RWPE2 (cell line): ENCODE measurements around the gene MAPRE3.

Experiments
- ATAC-seq: fragments of 200-7000 bp; cut with Tn5 transposase; 3 replicates; pipeline ENCODE4 v1.9.1; 2021; ENCODE audit warnings: low read depth
- DNase-seq: peaks from one replicate; pipeline ENCODE4 v3.0.0-alpha.2; 2020; ENCODE audit warnings: low spot score
- H3K27ac ChIP-seq: fragments of 450-650 bp; 2 replicates; pipeline ENCODE4 v1.5.1; 2017; ENCODE audit warnings: mild to moderate bottlenecking; ENCODE audit not compliant: poor library complexity, severe bottlenecking
- H3K27me3 ChIP-seq: fragments of 250-450 bp; sonication (Bioruptor Pico); 2 replicates; pipeline ENCODE4 v1.5.1; 2021; ENCODE audit warnings: mild to moderate bottlenecking, moderate library complexity; ENCODE audit not compliant: insufficient read depth, poor library complexity, severe bottlenecking
- H3K36me3 ChIP-seq: fragments of 250-450 bp; sonication (Bioruptor Pico); 2 replicates; pipeline ENCODE4 v1.5.1; 2020; ENCODE audit warnings: low read depth, mild to moderate bottlenecking, moderate library complexity
- H3K4me1 ChIP-seq: fragments of 250-450 bp; sonication (Bioruptor Pico); 2 replicates; pipeline ENCODE4 v1.5.1; 2021; ENCODE audit warnings: mild to moderate bottlenecking, moderate library complexity; ENCODE audit not compliant: insufficient read depth, poor library complexity, severe bottlenecking
- H3K4me3 ChIP-seq: fragments of 250-450 bp; sonication (Bioruptor Pico); 2 replicates; pipeline ENCODE4 v1.5.1; 2021; ENCODE audit warnings: mild to moderate bottlenecking, moderate library complexity; ENCODE audit not compliant: severe bottlenecking
- H3K9me3 ChIP-seq: fragments of 250-450 bp; sonication (Bioruptor Pico); 2 replicates; pipeline ENCODE4 v1.5.1; 2021; ENCODE audit warnings: mild to moderate bottlenecking, moderate library complexity; ENCODE audit not compliant: severe bottlenecking
- CTCF ChIP-seq: fragments of 450-650 bp; IDR thresholded peaks from one replicate; pipeline ENCODE4 v1.5.1; 2017; ENCODE audit warnings: mild to moderate bottlenecking, moderate library complexity; ENCODE audit not compliant: poor library complexity, severe bottlenecking

The MAPRE3 gene

GRCh38 chr2:26975102-26975501 lies 4.7 kb downstream of the MAPRE3 start:
- Histone ChIP-seq H3K27me3 (no peaks in the 10 kb centered on the region), H3K36me3 (no peaks in the 10 kb centered on the region), H3K4me1 (peaks cover 6% of the 10 kb centered on the region), H3K9me3 (no peaks in the 10 kb centered on the region), H3K27ac (no peak overlapping the region), H3K4me3 (no peak overlapping the region)
- no peak for TF ChIP-seq CTCF
- no peak for DNase-seq
- no peak for ATAC-seq

DNA sequence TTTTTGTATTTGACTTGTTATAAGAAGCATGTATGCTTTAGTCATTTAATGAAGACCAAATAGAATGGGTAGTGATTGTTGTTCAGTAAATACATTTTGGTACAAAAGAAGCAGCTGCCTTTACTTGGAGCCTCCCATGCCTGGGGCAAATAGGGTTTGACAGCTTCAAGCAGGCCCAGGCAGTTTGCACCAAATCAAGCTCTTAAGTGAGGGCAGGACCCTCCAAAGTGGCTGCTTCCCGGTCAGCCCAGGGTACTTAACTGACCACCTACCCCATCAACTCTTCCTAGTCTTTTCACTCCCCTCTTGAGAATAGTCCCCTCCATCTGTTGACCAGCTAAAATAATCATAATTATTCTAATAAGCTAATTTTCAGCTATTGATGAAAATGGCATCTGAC lies 5.2 kb downstream of the MAPRE3 start:
- ATAC-seq (no peak), DNase-seq (no peak)
- no peak overlapping the region for H3K27ac ChIP-seq
- H3K4me3 ChIP-seq: no peak overlapping the region
- H3K27me3 ChIP-seq: no peaks in the 10 kb centered on the region
- peaks cover 6% of the 10 kb centered on the region for H3K4me1 ChIP-seq
- no peaks in the 10 kb centered on the region for H3K9me3 ChIP-seq
- H3K36me3 ChIP-seq: no peaks in the 10 kb centered on the region
- TF ChIP-seq CTCF: no peak

GRCh38 chr2:26976237-26976636 lies 5.8 kb downstream of the MAPRE3 start:
- no peaks in the 10 kb centered on the region for H3K36me3 ChIP-seq

GRCh38 chr2:26977012-26977411 lies 6.6 kb downstream of the MAPRE3 start:
- no peaks in the 10 kb centered on the region for H3K9me3 ChIP-seq
- ATAC-seq (no peak), DNase-seq (no peak)
- no peak overlapping the region for H3K4me3 ChIP-seq
- no peaks in the 10 kb centered on the region for H3K27me3 ChIP-seq
- no peak for TF ChIP-seq CTCF
- H3K4me1 ChIP-seq: peaks cover under 1% of the 10 kb centered on the region
- no peak overlapping the region for H3K27ac ChIP-seq
- H3K36me3 ChIP-seq: no peaks in the 10 kb centered on the region

More at GRCh38 chr2:26976237-26976636, 5.8 kb downstream of the MAPRE3 start:
- H3K9me3 ChIP-seq: no peaks in the 10 kb centered on the region
- no peak for ATAC-seq
- H3K27ac ChIP-seq: no peak overlapping the region
- H3K4me3 ChIP-seq: no peak overlapping the region
- H3K27me3 ChIP-seq: no peaks in the 10 kb centered on the region
- H3K4me1 ChIP-seq: peaks cover 6% of the 10 kb centered on the region
- no peak for DNase-seq
- TF ChIP-seq CTCF: no peak

DNA sequence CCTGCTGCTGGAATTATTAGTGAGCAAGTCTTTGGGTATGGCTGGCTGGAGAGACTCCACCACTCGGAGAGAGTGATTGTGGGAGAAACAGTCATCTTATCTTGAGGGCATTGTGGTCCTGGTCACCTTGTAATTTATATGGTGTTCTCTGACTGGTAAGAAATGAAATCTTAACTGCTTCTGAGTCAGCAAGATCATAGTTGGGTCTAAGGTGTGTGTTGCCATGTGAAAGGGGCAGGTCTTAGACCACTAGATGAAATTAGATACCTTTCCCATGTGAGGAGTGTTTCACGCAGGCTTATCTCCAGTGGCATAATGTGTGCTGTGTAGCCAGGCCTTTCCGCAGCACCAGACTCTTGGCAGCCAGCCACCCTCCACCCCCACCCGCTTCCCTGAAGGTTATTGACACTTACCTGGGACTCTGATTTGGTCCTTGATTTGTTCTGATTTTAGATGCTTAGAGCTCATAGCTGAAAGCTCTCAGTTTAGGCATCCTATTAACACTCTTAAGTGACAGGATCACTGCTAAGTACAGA lies 7.7 kb downstream of the MAPRE3 start:
- ATAC-seq (peak; percentile 82), DNase-seq (no peak)

More for the DNA sequence above, 7.7 kb downstream of the MAPRE3 start:
- Histone ChIP-seq H3K36me3 (no peaks in the 10 kb centered on the region), H3K27me3 (no peaks in the 10 kb centered on the region), H3K9me3 (no peaks in the 10 kb centered on the region), H3K4me1 (no peaks in the 10 kb centered on the region), H3K27ac (no peak overlapping the region), H3K4me3 (no peak overlapping the region)
- no peak for TF ChIP-seq CTCF
